Keratinocyte (primary cell): Measurements from ENCODE around the gene SMAD6. TPM values are rescaled to one million over a fixed set of nuclear protein-coding genes. Genes with fewer than 3 reads are reported as not detected.

Source experiments
- DNase-seq: peaks from one replicate; pipeline ENCODE4 v3.0.0-alpha.2; 2011; ENCODE audit warnings: low read depth, missing footprints, low spot score
- FAIRE-seq: peaks from 2 replicates; lab custom pipeline; 2011; peaks lifted over from hg19 to GRCh38; lab: Jason Lieb, UNC
- H2AFZ ChIP-seq: 2 replicates; pipeline ENCODE4 v1.6.0; 2012; ENCODE audit warnings: low read length, control low read depth, inconsistent platforms; ENCODE audit not compliant: control insufficient read depth
- H3K27ac ChIP-seq: 2 replicates; pipeline ENCODE4 v1.5.1; 2011; ENCODE audit warnings: low read length; ENCODE audit not compliant: control insufficient read depth, insufficient read depth
- H3K27me3 ChIP-seq: 3 replicates; pipeline ENCODE4 v1.6.0; 2011; ENCODE audit warnings: low read length; ENCODE audit not compliant: control insufficient read depth, insufficient read depth; ENCODE audit errors: extremely low read depth
- H3K36me3 ChIP-seq, 2 experiments: 2 replicates in 1 of 2; 3 replicates in 1 of 2; pipeline ENCODE4 v1.5.1; 2011; ENCODE audit warnings: low read length in 2 of 2, mild to moderate bottlenecking in 1 of 2; ENCODE audit not compliant: control insufficient read depth in 2 of 2, insufficient read depth in 2 of 2; ENCODE audit errors: extremely low read depth in 1 of 2
- H3K4me1 ChIP-seq: 3 replicates; pipeline ENCODE4 v1.5.1; 2011; ENCODE audit warnings: low read length; ENCODE audit not compliant: control insufficient read depth, insufficient read depth; ENCODE audit errors: extremely low read depth
- H3K4me2 ChIP-seq: 3 replicates; pipeline ENCODE4 v1.6.0; 2011; ENCODE audit warnings: low read depth, low read length; ENCODE audit not compliant: control insufficient read depth, insufficient read depth; ENCODE audit errors: extremely low read depth
- H3K4me3 ChIP-seq, 3 experiments: fragments of 200-600 bp in 1 of 3; sonication (generic) in 1 of 3; 2 replicates in 2 of 3; 3 replicates in 1 of 3; pipeline ENCODE4 v1.5.1; 2011 to 2016; ENCODE audit warnings: low read length in 3 of 3, mild to moderate bottlenecking in 3 of 3, control low read depth in 2 of 3, inconsistent platforms in 1 of 3, low read depth in 1 of 3, mixed read lengths in 1 of 3, mixed run types in 1 of 3, moderate library complexity in 1 of 3; ENCODE audit not compliant: control insufficient read depth in 2 of 3, insufficient read depth in 2 of 3; ENCODE audit errors: extremely low read depth in 1 of 3
- H3K79me2 ChIP-seq: 2 replicates; pipeline ENCODE4 v1.6.0; 2012; ENCODE audit warnings: low read length; ENCODE audit not compliant: control insufficient read depth, insufficient read depth
- H3K9ac ChIP-seq: 3 replicates; pipeline ENCODE4 v1.6.0; 2011; ENCODE audit warnings: low read length; ENCODE audit not compliant: control insufficient read depth, insufficient read depth; ENCODE audit errors: extremely low read depth
- H3K9me1 ChIP-seq: 3 replicates; pipeline ENCODE4 v1.6.0; 2011; ENCODE audit warnings: low read length; ENCODE audit not compliant: control insufficient read depth, insufficient read depth; ENCODE audit errors: extremely low read depth
- H3K9me3 ChIP-seq: 2 replicates; pipeline ENCODE4 v1.5.1; 2012; ENCODE audit warnings: low read depth, low read length; ENCODE audit not compliant: control insufficient read depth
- H4K20me1 ChIP-seq: 3 replicates; pipeline ENCODE4 v1.6.0; 2011; ENCODE audit warnings: low read length; ENCODE audit not compliant: control insufficient read depth, insufficient read depth; ENCODE audit errors: extremely low read depth
- CTCF ChIP-seq, 3 experiments: IDR thresholded peaks in 1 of 3; conservative IDR thresholded peaks in 1 of 3; optimal IDR thresholded peaks in 1 of 3; 2 replicates in 2 of 3; 3 replicates in 1 of 3; pipeline versions ENCODE3 to v1.5.1; 2011; ENCODE audit warnings: low read length in 3 of 3, mild to moderate bottlenecking in 3 of 3, moderate library complexity in 2 of 3, control low read depth in 1 of 3, inconsistent platforms in 1 of 3; ENCODE audit not compliant: insufficient read depth in 2 of 3; ENCODE audit errors: extremely low read depth in 1 of 3
- EZH2 ChIP-seq: IDR thresholded peaks from one replicate; pipeline ENCODE4 v1.6.1; 2012; ENCODE audit warnings: inconsistent platforms, mild to moderate bottlenecking, low read length, moderate library complexity
- dilution Hi-C: fragments of 300-500 bp; cut with MboI; formaldehyde crosslinking; loops from one replicate; pipeline ENCODE4 v1.7.0; 2020; ENCODE audit warnings: low sequenced_read_pairs; ENCODE audit not compliant: extremely low pct_ligation_motif_present
- polyA plus RNA-seq, 5 experiments: library from polyadenylated mRNA; depleted of rRNA in 3 of 5; stranded (reverse) in 3 of 5; stranded (forward) in 1 of 5; unstranded in 1 of 5; fragments of >200 nt; gene quantifications; 1 replicate in 1 of 5; 2 replicates in 3 of 5; 3 replicates in 1 of 5; pipeline versions ENCODE4 v1.2.1 to v1.2.3, GENCODE V29; 2011 to 2012; ENCODE audit warnings: missing spikeins in 2 of 5, low read depth in 1 of 5, low replicate concordance in 1 of 5

Gene SMAD6
- polyA plus RNA-seq, 1 donor (not counting 4 experiments of a cell fraction or from before 2014, with no cell fraction given): 0.03 TPM

- no peaks in the 10 kb centered on the region for H3K79me2 ChIP-seq
These were observed 95.9 kb downstream of the SMAD6 start for GRCh38 chr15:66797921-66798320.

DNA sequence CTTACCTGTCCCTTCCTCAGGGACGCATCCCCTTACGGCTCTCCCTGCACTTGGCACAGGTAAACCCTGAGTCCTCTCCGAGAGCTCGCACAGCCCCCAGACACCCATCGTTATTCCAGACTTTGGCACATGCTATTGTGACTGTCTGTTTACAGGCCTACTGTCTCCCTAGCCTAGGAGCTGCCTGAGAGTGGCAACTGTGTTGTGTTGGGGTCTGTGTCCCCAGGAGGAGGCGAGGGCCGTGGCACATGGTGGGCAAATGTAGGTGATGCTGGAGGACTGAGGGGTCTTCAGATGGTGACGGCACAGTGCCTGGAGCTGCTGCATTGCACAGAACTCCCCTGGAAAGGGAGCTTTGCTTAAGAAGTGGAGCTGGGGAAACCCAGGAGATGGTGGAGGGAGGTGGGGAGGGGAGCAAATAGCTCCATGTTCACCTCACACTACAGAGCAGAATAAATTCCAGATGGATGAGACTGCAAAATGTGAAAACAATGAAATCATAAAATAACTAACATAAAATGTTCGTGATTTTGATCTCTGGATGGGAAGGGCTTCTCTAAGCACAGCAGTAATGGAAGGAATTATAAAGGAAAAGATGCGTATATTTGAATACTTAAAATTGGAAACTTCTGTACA is 96.5 kb downstream of the SMAD6 start:
- Histone ChIP-seq H3K4me2 (no peak overlapping the region), H3K79me2 (no peaks in the 10 kb centered on the region), H3K9me1 (no peaks in the 10 kb centered on the region), H3K4me1 (peaks cover 18% of the 10 kb centered on the region), H3K9me3 (no peaks in the 10 kb centered on the region), H2AFZ (no peak overlapping the region), H3K36me3 (no peaks in the 10 kb centered on the region), H3K27ac (no peak overlapping the region), H3K9ac (no peak overlapping the region), H3K27me3 (peaks cover 8% of the 10 kb centered on the region), H4K20me1 (no peaks in the 10 kb centered on the region), H3K4me3 (no peak overlapping the region)
- dilution Hi-C loops: no loop called here
- FAIRE-seq (no peak), DNase-seq (no peak)
- TF ChIP-seq CTCF (optimal IDR thresholded peaks at IDR 0.05 in 1 of 3, IDR thresholded peaks at IDR 0.05 in 1 of 3, conservative IDR thresholded peaks at IDR 0.05 in 1 of 3; ENCODE audit: extremely low read depth in 1 of 3, insufficient read depth in 2 of 3, low read length in 3 of 3) (no peak), EZH2 (no peak)

More at GRCh38 chr15:66797921-66798320, 95.9 kb downstream of the SMAD6 start:
- DNase-seq (no peak), FAIRE-seq (no peak)
- Histone ChIP-seq H3K27ac (no peak overlapping the region), H3K36me3 (no peaks in the 10 kb centered on the region), H3K4me3 (no peak overlapping the region), H3K4me1 (peaks cover 12% of the 10 kb centered on the region), H3K4me2 (no peak overlapping the region), H3K9me3 (no peaks in the 10 kb centered on the region), H3K27me3 (peaks cover 8% of the 10 kb centered on the region), H2AFZ (no peak overlapping the region), H4K20me1 (no peaks in the 10 kb centered on the region), H3K9me1 (no peaks in the 10 kb centered on the region), H3K9ac (no peak overlapping the region)
- no peak for TF ChIP-seq CTCF (optimal IDR thresholded peaks at IDR 0.05 in 1 of 3, IDR thresholded peaks at IDR 0.05 in 1 of 3, conservative IDR thresholded peaks at IDR 0.05 in 1 of 3; ENCODE audit: extremely low read depth in 1 of 3, insufficient read depth in 2 of 3, low read length in 3 of 3)
- no peak for TF ChIP-seq EZH2
- dilution Hi-C loops: no loop called here
